ENCODE measurements around the gene TECTB.

TECTB gene

DNA sequence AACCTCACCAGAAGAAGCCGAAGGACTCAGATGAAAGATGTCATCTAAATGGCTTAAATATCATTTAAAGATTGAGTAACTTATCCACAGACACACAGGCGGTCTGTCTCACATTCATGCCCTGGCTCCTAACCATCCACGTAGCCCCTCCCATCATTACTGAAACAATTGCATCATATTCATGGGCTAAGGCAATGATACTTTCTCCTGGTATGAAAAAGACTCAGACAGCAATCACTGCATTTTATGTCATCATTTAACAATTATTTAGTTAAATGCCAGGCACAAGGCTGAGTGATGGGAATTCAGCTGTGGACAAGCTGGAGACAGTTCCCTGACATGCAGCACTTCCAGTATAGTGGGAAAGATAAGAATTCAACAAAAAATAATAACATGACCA is 11.2 kb upstream of the TECTB start:
- in situ Hi-C loops (cut with MboI; ENCODE audit: low sequenced_read_pairs), result no loop called here

DNA sequence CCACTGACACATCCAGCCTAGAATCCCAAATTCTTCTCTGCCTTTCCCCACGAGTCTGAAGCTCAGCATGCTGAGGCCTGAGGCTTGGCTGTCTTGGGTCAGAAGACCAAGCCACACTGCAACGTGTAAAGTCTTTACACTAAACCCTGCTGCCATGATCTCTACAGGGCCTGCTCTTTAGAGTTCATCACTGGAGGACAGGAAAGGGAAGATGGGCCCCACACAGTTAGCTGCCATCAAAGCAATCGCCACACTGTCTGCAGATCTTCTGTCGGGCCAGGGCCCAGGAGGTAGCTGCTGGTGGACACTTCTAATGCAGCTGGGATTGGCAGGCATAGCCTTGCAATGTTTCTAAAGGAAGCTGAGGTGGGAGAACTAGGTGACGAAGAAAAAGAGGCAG is 8.4 kb upstream of the TECTB start:
- in situ Hi-C loops (cut with MboI; ENCODE audit: low sequenced_read_pairs), result no loop called here

DNA sequence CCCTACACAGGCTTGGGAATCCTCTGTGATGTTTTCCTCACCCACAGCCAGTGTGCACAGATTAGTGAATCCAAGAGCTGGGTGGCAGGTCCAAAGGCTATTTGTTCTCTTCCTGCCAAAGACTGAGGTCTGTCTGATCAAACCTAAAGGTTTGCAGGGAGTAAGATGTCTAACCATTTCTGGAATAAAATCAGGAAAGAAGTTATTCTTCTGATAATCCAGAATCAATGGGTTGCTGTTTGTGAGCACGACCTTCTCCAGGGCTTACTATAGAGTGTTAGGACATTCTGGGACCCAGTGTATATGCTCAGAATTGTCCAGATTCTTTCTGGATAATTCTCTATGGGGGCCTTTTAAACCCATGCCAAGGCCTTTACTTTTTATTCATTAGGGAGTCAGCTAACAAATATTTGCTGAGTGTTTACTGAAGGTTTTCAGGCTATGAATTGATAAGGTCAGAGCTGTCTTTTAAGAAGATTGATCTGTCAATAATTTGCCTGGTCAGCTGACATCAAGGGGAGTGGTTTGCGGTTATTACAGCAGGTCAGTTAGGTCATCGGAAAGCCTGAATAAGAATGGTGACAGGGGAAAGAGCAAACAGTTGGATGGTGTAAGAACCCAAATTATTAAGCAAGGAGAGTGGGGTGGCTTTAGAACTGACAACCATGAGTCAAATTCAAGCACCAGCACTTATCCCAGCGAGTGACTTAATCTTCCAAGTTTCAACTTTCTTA is 7.5 kb upstream of the TECTB start:
- in situ Hi-C loops (cut with MboI; ENCODE audit: low sequenced_read_pairs), result no loop called here

DNA sequence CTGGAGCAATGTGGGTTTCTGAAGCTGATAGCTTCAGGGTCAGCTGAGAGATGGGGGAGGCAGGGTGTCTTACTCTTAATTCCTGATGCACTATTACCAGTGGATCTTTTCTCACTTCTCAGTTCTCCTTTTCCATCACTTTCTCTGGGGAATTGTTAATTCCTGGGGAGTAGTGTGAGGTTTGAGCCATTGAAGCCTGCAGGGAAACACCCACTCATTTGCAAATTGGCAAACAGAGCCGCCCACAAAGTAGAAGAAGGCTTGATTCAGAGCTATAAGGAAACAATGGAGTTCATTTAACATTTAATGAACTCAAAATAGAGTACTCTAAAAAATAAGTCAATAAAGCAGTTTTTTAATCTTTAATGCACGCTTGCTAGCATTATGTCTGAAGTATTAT is 4.3 kb upstream of the TECTB start:
- in situ Hi-C loops (cut with MboI; ENCODE audit: low sequenced_read_pairs), result no loop called here

DNA sequence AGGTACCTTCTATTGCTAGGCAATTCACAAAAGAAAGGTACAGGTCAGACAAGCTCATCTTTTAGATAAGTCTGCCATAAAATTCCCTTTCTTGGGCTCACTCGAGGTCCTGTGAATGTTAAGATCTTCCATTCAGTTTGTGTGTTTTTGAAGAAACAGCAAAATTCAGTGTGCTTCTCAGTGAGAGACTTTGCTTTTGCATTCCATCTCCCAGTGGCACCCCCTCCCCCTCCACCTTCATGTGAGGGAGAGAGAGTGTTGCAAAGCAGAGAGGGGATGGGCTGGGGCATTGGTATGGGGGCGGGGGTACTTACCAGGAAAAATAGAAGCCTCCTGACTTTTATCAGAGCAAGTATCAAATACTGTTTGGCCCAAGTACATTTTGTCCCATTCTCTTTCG is 3.8 kb upstream of the TECTB start:
- in situ Hi-C loops (cut with MboI; ENCODE audit: low sequenced_read_pairs), result no loop called here

DNA sequence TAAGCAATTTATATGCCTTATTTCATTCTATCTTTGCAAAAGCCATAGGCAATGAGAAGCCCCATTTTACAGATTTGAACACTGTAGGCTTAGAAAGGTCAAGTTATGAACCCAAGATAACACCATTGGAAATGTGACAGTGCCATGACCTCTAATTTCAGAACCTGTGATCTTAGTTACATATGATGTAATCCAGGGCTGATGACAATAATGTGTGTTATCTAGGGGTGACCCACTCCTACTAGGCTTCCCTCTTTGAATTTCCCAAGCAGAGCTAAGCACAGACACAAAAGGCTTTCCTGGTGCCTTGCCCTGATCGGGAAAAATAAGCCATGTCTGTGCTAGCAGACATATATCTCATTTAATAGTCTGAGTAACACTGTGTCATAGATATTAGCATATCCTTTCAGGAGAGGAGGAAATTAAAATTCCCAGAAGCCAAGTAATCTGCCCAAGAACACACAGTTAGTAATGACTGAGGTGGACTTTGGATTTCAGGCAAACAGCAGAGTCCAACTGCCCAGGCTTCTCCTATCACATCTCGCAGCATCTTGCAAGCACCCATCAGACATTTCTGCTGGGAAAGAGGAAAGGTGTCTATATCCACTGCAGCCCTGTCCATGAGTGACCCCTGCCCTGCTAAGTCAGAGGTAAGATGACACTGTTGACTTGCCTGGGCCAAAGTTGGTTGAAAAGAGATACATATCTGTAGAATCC is 2.8 kb upstream of the TECTB start:
- in situ Hi-C loops (cut with MboI; ENCODE audit: low sequenced_read_pairs), result no loop called here

DNA sequence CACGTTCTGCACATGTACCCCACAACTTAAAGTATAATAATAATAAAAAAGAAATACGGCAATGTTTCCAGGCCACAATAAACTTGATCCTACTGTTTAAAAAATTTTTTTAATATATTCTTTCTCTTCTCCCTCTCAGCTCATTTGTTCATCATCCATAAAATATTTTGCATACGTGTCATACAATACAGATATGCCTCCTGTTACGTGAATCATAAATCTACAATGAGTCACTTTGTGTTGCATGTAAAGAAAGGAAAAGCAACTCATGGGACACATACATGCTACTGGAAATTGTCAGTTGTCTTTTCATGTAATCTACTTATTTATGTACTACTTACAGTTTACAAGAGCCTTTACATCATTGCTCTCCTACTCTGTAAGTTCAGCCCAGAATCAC is 1.1 kb upstream of the TECTB start:
- in situ Hi-C loops (cut with MboI; ENCODE audit: low sequenced_read_pairs), result no loop called here

DNA sequence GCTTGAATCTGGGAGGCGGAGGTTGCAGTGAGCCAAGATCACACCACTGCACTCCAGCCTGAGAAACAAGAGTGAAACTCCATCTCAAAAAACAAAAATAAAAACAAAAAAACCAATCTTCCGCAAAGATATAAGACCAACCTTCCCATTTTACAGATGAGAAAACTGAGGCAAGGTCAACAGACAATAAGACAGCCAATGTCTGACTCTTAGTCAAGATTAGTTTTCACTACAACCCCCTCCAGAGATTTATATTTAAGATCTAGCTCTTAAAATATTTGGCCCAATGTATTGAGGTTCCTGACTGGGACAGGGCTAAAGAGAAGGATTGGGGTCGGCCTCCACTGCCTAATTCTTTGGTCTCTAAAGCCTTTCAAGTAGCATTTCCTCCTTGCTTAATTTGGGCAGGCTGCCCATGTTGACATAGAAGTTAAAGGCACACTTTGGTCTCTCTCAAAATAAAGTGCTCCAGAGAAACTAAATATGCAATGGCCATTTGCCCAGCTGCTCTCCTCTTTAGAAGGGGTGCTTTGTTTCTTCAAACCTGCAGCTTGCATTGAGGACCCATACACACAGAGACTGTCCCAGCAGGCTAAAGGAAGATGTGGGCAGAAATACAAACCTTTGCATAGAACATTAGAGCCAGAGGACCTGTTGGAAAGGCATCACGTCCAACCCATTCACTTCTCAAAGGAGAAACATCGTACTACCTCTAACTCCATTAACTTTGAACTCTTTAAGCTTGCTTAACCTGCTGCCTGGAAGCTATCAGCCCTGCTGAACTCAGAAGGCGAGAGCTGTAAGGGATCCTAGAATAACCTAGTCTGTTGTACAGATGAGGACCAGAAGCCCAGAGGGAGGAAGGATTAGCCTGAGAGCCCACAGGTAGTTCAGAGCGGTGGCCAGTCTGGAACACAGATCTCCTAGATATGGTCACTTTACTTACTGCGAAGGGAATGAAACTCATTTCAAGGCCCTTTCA is 3.9 kb downstream of the TECTB start:
- in situ Hi-C loops (cut with MboI; ENCODE audit: low sequenced_read_pairs), result no loop called here

DNA sequence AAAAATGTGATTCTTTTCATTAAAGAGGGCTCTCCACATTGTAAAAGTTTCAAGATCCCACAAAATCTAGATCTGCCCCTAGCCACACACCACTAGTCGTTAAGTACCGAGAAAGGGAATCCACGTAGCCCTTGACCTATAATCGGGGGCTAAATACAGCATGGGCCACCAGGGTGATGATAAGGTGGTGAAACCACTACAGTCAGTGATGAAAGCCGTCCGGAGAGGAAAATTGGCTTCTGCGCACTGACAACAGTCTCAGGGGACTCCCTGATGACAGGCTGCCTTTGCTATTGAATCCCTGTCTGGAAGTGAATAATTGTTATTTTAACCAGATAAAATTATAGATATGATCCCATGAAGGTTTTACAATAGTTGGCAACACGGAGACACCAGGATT is 4.6 kb downstream of the TECTB start:
- in situ Hi-C loops (cut with MboI; ENCODE audit: low sequenced_read_pairs), result no loop called here

DNA sequence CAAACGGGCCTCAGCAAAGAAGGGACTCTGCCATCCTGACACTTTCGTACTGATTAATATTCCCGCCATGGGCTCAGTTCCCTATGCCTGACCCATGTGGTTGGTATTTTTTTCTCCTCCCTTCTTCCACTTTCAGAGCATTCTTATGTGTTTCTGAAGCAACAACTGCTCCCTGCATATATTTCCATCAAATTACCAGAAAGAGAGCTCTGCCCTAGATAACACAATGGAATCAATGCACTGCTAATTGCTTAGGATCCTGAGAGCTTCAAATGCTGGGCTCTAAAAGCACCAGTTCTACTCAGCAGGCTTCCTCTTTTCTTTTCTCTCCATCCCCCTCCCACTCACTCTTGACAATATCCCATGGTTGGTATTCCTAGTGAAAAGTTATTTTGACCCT is 5.3 kb downstream of the TECTB start:
- in situ Hi-C loops (cut with MboI; ENCODE audit: low sequenced_read_pairs), result no loop called here

DNA sequence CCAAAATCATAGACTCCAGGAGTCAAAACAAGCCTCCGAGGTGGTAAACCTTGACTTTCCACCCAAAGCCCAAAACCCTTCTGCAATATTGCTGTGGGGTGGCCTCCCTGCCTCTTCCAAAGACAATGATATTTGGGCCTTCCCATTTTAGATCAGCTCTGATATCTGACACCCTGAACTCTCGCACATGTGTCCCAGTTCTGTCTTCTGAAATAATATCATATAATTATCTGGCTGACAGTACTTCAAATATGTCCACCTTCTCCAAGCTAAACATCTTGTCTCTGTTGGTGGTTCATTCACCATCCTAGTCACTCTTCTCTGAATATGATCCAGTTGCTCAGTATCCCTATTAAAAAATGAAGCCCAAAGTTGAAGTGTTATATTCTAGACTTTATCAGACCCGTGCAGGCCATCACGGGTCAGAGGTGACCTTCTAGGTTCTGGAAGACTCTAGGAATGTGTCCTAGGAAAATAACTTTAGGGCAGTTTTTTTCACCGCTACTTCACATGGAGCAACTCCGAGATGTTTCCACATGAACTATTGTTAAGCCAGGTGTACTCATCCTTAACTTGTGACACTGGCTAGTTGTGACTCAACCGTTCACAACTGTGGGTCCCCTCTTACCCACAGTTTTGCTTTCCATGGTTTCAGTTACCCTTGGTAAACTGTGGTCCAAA is 6.3 kb downstream of the TECTB start:
- in situ Hi-C loops (cut with MboI; ENCODE audit: low sequenced_read_pairs), result no loop called here

DNA sequence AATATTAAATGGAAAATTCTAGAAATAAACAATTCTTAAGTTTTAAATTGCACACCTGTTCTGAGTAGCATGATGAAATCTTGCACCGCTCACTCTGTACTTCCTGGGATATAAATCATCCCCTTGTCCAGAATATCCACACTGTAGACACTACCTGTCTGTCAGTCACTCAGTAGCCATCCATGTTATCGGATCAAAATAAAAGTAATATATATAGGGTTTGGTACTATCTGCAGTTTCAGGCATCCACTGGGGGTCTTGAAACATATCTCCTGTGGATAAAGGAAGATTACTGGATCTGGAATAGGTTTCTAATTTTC is 6.8 kb downstream of the TECTB start:
- in situ Hi-C loops (cut with MboI; ENCODE audit: low sequenced_read_pairs), result no loop called here

DNA sequence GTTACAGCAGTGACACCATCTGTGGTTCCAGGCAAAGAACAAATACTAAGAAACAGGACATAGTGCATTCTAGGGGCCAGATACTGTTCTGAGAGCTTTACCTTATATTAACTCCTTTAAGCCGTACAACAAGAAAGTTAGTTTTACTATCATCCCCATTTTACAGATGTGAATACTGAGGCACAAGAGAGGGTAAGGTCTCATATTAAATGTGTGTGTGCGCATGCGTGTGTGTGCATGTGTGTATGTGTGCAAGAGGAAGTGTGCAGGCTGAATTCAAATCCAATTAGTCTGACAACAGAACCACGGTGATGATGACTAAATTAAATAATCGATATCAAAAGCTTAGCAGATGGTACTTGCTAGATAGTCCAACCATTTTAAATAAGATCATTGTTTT is 11.0 kb downstream of the TECTB start:
- in situ Hi-C loops (cut with MboI; ENCODE audit: low sequenced_read_pairs), result no loop called here

DNA sequence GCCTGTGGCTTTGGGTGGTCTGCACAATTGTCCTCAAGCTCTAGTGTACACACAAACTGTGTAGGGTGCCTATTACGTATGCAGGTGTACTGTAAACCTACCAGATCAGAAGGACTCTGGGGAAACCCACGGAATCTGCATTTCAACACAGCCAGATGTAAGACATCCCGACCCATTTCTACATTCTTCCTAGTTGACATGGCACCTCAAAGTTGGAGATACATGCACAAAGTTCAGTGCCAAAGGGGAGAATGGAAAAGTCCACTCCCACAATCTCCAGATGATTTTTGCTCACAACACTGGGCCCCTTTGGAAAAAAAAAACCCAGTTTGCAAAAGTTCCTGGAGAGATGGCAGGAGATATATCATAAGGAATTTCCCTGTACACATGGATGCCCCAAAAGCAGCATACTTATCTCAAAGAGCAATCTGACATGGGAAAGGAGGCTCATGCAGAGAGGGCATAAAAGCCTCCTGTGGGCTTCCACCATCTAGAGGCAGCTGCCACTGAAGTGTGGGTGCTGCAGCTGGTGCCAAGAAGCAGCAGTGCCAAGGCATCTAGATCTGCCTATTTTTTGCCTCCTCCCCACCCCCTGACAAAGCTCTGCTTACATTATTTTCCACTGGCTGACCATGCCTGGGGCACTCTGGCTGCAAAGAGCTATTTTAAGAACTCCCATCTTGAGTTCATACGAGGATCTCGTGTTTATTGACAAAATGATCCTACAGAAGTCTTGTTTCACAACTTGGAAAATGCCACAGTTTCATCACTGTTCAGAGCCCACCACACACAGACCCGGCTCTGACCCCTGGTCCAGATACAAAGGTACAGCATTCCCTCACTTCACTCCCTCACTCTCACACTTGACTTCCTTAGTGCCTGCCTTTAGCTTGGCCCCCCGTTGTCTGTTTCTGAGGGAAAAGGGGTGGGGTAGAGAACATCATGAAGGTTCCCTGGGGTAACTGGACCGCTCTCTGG is 12.9 kb downstream of the TECTB start:
- in situ Hi-C loops (cut with MboI; ENCODE audit: low sequenced_read_pairs), result no loop called here

DNA sequence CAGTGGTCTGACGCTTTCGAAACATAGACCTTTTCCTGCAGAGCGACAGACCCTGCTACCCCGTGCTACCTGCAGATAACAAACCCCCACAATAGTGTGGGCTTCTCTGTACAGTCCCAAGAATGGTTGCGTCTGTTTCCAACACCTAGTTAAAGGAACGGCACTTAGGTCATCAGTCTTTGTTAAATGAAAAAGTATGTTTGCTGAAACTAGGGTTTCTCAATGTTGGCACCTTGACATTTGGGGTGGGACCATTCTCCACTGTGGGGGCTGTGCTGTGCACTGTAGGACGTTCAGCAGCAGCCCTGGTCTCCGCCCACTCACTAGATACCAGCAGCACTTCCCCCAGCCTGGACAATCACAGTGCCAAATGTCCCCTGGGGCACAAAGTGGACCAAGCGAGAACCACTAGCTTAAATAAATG is 13.7 kb downstream of the TECTB start:
- in situ Hi-C loops (cut with MboI; ENCODE audit: low sequenced_read_pairs), result no loop called here

DNA sequence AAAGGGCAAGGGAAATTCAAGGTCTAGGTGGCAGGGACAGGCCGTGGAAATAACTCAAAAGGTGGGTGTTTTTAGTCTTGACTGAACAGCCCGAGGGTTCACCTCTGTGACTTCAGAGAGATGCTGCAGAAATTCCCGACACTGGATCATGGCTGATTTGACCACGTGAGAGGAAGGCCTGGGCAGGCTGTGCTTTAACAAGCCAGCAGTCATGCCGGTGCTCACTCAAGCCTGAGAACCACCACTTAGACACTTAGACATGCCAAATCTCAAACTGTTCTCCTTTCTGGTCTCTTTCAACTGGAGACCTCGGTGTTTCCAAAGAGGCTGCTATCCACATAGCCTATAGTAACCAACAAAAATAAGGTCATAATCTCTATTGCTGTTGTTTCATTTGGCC is 15.4 kb downstream of the TECTB start:
- in situ Hi-C loops (cut with MboI; ENCODE audit: low sequenced_read_pairs), result no loop called here

DNA sequence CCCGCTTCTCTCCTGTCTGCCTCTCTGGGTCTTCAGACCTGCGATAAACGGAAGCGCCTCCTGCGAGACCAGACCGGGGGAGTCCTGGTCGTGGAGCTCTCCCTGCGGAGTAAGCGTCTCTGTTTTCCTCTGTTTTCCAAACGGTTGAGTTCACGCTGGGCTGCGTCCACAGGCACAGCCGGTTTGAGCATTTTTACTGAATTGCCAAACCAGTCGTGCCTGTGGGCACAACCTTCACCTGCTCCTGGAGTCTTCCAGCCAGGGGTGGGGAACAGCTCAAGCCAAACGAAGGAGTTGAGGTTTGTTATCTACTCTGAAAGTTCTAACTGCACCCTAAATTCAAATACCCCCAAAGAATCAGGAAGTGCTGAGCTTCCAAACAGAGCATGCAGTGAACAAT is 16.3 kb downstream of the TECTB start:
- in situ Hi-C loops (cut with MboI; ENCODE audit: low sequenced_read_pairs), result no loop called here

DNA sequence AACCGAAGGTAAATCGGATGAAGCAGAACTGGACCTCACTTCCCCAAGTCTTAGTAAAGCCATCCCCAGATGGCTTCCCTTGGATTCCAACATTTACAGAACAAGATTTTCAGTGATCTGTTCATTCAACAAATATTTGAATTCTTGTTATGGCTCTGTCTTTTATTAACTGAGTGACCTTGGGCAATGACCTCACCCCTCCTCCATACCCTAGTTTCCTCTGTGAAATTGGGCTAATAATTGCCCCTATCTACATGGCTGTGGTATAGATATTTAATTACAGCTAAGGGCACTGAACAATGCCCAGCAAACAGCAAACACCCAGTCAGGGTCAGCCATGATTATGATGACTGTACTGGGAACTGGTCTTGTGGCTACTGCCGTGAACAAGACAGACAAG is 19.1 kb downstream of the TECTB start:
- in situ Hi-C loops (cut with MboI; ENCODE audit: low sequenced_read_pairs), result no loop called here

DNA sequence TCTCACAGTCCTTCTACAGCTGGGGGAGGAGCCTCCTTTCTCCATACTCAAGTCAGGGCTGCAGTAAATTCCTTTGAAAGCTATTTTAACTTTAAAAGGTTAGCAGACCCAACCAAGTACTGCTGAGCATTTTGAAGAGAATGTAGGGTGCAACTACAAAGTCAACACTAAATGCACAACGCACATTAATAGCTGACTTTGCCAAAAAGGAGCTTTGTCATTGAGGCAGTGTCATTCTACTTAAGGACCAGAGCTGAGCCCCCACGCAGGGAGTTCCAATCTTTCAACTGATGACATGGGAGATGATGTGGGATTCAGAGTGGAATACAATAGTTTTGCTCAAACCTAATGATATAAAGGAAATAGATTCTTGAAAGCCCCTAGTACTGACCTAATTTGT is 20.3 kb downstream of the TECTB start:
- in situ Hi-C loops (cut with MboI; ENCODE audit: low sequenced_read_pairs), result no loop called here

DNA sequence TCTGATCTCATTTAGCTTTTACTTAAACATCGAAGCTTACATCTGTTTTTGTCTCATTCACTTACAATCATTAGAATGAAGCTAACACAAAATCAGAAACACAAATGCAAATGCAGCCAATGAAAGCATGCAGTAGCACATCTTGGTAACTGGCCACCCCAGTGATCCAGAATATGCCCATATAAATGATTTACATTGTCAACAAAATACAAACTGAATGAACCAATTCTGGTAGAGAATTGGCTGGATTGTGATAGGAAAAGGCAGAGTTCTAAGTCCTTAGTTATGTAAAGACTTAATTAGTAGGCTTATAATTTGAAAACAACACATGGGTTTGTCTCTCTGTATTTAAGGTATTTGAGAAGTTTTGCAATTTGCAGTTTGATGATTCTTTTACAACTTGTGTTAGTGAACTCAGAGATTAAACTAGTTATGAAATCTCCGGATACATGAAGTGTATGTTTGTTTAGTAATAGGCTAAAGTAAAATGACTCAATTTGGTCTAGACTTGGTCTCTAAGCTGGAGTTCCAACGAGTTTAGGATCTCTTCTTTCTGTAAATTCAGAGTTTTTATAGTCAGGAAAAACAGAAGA is 21.2 kb downstream of the TECTB start:
- in situ Hi-C loops (cut with MboI; ENCODE audit: low sequenced_read_pairs), result no loop called here

All from HL-60/S4 treated with phorbol 12-myristate 13-acetate at 8.2 ng/mL for 4 days and 3 days (cell line).